HCT116 (cell line): ENCODE data around the gene GTF2H4. TPM values are rescaled to one million over a fixed set of nuclear protein-coding genes. Genes with fewer than 3 reads are reported as not detected.

Source experiments
- ATAC-seq: fragments of 200-7000 bp; cut with Tn5 transposase; 2 replicates; pipeline ENCODE4 v1.9.1; 2020; ENCODE audit warnings: mild to moderate bottlenecking, moderate library complexity
- BruUV-seq: library from RNA; stranded (reverse); fragments of 400-500 nt; replicated peaks from 2 replicates; lab custom pipeline; 2021; lab: Mats Ljungman, UMichigan
- CTCF ChIA-PET: fragments of 300-600 bp; sonication (Branson Sonifier 250); formaldehyde crosslinking; loops from one replicate; lab custom pipeline; 2021; ENCODE audit warnings: antibody characterized with exemption; lab: Charles Lee
- POLR2A ChIA-PET: fragments of 300-600, 350-600 bp; sonication (Branson Sonifier 250); formaldehyde crosslinking; loops from one replicate; lab custom pipeline; 2021; ENCODE audit warnings: antibody characterized with exemption; lab: Charles Lee
- RAD21 ChIA-PET, 2 experiments: fragments of 300-600 bp; sonication (Branson Sonifier 250); formaldehyde crosslinking; loops; one replicate each; lab custom pipeline; 2023; ENCODE audit warnings: low total read pairs in 2 of 2; ENCODE audit not compliant: uncharacterized antibody in 2 of 2, unreplicated experiment in 2 of 2, low non-redundant PET in 1 of 2; lab: Charles Lee
- DNase-seq: peaks from one replicate; pipeline ENCODE4 v3.0.0-alpha.2; 2010; ENCODE audit warnings: low read depth, low spot score
- H2AFZ ChIP-seq: fragments of 200-600 bp; shearing (Covaris generic), sonication (generic); 2 replicates; pipeline ENCODE4 v1.6.1; 2017; ENCODE audit warnings: low read depth, mixed run types, mixed read lengths, antibody characterized with exemption, low read length; ENCODE audit not compliant: poor library complexity, severe bottlenecking
- H3K27ac ChIP-seq: 2 replicates; pipeline ENCODE4 v1.5.1; 2012; ENCODE audit warnings: low read depth, low read length
- H3K27me3 ChIP-seq: fragments of 200-600 bp; sonication (generic); 2 replicates; pipeline ENCODE4 v1.6.1; 2016; ENCODE audit warnings: mixed run types, low read length, mixed read lengths; ENCODE audit not compliant: insufficient read depth
- H3K36me3 ChIP-seq, 2 experiments: fragments of 200-500 bp in 1 of 2; fragments of 200-600 bp in 1 of 2; sonication (Bioruptor generic) in 1 of 2; sonication (generic) in 1 of 2; 2 replicates each; pipeline versions ENCODE4 v1.5.1 to v1.6.1; 2014 to 2016; ENCODE audit warnings: low read length in 2 of 2, inconsistent platforms in 1 of 2, mixed read lengths in 1 of 2, mixed run types in 1 of 2; ENCODE audit not compliant: insufficient read depth in 2 of 2, control insufficient read depth in 1 of 2
- H3K4me1 ChIP-seq, 2 experiments: fragments of 200-600 bp in 1 of 2; sonication (generic) in 1 of 2; 2 replicates each; pipeline versions ENCODE4 v1.5.1 to v1.6.1; 2012 to 2017; ENCODE audit warnings: low read length in 2 of 2, inconsistent platforms in 1 of 2, mild to moderate bottlenecking in 1 of 2, mixed read lengths in 1 of 2, mixed run types in 1 of 2, moderate library complexity in 1 of 2; ENCODE audit not compliant: insufficient read depth in 2 of 2, control insufficient read depth in 1 of 2
- H3K4me2 ChIP-seq: fragments of 200-600 bp; sonication (generic); 2 replicates; pipeline ENCODE4 v1.6.1; 2017; ENCODE audit warnings: mixed run types, low read length, mixed read lengths
- H3K4me3 ChIP-seq, 2 experiments: fragments of 200-600 bp in 1 of 2; sonication (generic) in 1 of 2; replicated peaks in 1 of 2; 2 replicates each; pipeline ENCODE4 v1.5.1; 2011 to 2016; ENCODE audit warnings: low read length in 2 of 2, control low read depth in 1 of 2, low read depth in 1 of 2, mild to moderate bottlenecking in 1 of 2, mixed read lengths in 1 of 2, mixed run types in 1 of 2
- H3K79me2 ChIP-seq: fragments of 200-600 bp; sonication (generic); 2 replicates; pipeline ENCODE4 v1.6.1; 2017; ENCODE audit warnings: mild to moderate bottlenecking, mixed run types, low read length, moderate library complexity, mixed read lengths; ENCODE audit not compliant: insufficient read depth
- H3K9ac ChIP-seq: fragments of 200-600 bp; sonication (generic); 2 replicates; pipeline ENCODE4 v1.6.1; 2016; ENCODE audit warnings: low read length, mixed read lengths
- H3K9me2 ChIP-seq: fragments of 200-600 bp; sonication (generic), shearing (Covaris generic); 2 replicates; pipeline ENCODE4 v1.6.1; 2017; ENCODE audit warnings: mixed run types, mild to moderate bottlenecking, moderate library complexity; ENCODE audit not compliant: insufficient read depth
- H3K9me3 ChIP-seq, 2 experiments: fragments of 200-500 bp in 1 of 2; fragments of 200-600 bp in 1 of 2; sonication (Bioruptor generic) in 1 of 2; sonication (generic) in 1 of 2; 2 replicates each; pipeline ENCODE4 v1.6.1; 2014 to 2017; ENCODE audit warnings: low read length in 2 of 2, mixed read lengths in 2 of 2, inconsistent platforms in 1 of 2, low read depth in 1 of 2, mild to moderate bottlenecking in 1 of 2, mixed run types in 1 of 2, moderate library complexity in 1 of 2; ENCODE audit not compliant: control insufficient read depth in 1 of 2, insufficient read depth in 1 of 2
- H4K20me1 ChIP-seq: fragments of 200-600 bp; sonication (generic), shearing (Covaris generic); 2 replicates; pipeline ENCODE4 v1.6.1; 2017; ENCODE audit warnings: mixed run types, mild to moderate bottlenecking, moderate library complexity; ENCODE audit not compliant: insufficient read depth
- CBX3 ChIP-seq: IDR thresholded peaks from 2 replicates; pipeline ENCODE4 v1.6.1; 2012; ENCODE audit warnings: low read depth
- CEBPB ChIP-seq: IDR thresholded peaks from 2 replicates; pipeline ENCODE4 v1.6.1; 2012; ENCODE audit warnings: low read depth
- CTCF ChIP-seq, 3 experiments: fragments of 200-600 bp in 1 of 3; sonication (generic) in 1 of 3; IDR thresholded peaks in 2 of 3; conservative IDR thresholded peaks in 1 of 3; 2 replicates each; pipeline ENCODE4 v1.5.1; 2012 to 2017; ENCODE audit warnings: low read depth in 2 of 3, low read length in 2 of 3, antibody characterized with exemption in 1 of 3, borderline replicate concordance in 1 of 3, control low read depth in 1 of 3, mild to moderate bottlenecking in 1 of 3, mixed read lengths in 1 of 3, mixed run types in 1 of 3, moderate library complexity in 1 of 3; ENCODE audit not compliant: insufficient read depth in 1 of 3
- EGR1 ChIP-seq: IDR thresholded peaks from 2 replicates; pipeline ENCODE4 v1.6.1; 2012; ENCODE audit warnings: low read depth
- ELF1 ChIP-seq: IDR thresholded peaks from 2 replicates; pipeline ENCODE4 v1.6.1; 2012; ENCODE audit warnings: low read depth, borderline replicate concordance
- EZH2 ChIP-seq: fragments of 200-600 bp; sonication (generic); IDR thresholded peaks from 2 replicates; pipeline ENCODE4 v1.6.1; 2017; ENCODE audit warnings: antibody characterized with exemption, mixed run types
- FOSL1 ChIP-seq: IDR thresholded peaks from 2 replicates; pipeline ENCODE4 v1.6.1; 2012; ENCODE audit warnings: low read depth
- POLR2A ChIP-seq: IDR thresholded peaks from 2 replicates; pipeline ENCODE4 v1.7.0; 2011; ENCODE audit warnings: borderline replicate concordance; ENCODE audit not compliant: insufficient read depth, insufficient read length; ENCODE audit errors: extremely low read depth
- POLR2AphosphoS5 ChIP-seq: IDR thresholded peaks from 2 replicates; pipeline ENCODE4 v1.6.1; 2011; ENCODE audit warnings: mild to moderate bottlenecking, low read depth, low read length, moderate library complexity
- RAD21 ChIP-seq: IDR thresholded peaks from 2 replicates; pipeline ENCODE4 v1.6.1; 2012; ENCODE audit warnings: low read depth, mild to moderate bottlenecking
- SRF ChIP-seq: IDR thresholded peaks from 2 replicates; pipeline ENCODE4 v1.6.1; 2012; ENCODE audit warnings: low read depth
- TCF7L2 ChIP-seq: IDR thresholded peaks from 2 replicates; pipeline ENCODE4 v1.7.0; 2011; ENCODE audit warnings: borderline replicate concordance, inconsistent platforms; ENCODE audit not compliant: insufficient read depth, insufficient read length; ENCODE audit errors: extremely low read depth
- YY1 ChIP-seq: IDR thresholded peaks from 2 replicates; pipeline ENCODE4 v1.6.1; 2011; ENCODE audit warnings: low read length, low read depth, moderate library complexity, mild to moderate bottlenecking; ENCODE audit not compliant: insufficient replicate concordance; ENCODE audit errors: extremely low read depth
- ZBTB33 ChIP-seq: IDR thresholded peaks from 2 replicates; pipeline ENCODE4 v1.6.1; 2011; ENCODE audit warnings: mild to moderate bottlenecking, low read length, moderate library complexity; ENCODE audit not compliant: insufficient replicate concordance; ENCODE audit errors: extremely low read depth
- ZFX ChIP-seq: fragments of 450-650 bp; IDR thresholded peaks from 2 replicates; pipeline ENCODE4 v1.6.1; 2017
- ZNF274 ChIP-seq: fragments of 200-500 bp; sonication (Bioruptor generic); IDR thresholded peaks from 2 replicates; pipeline ENCODE4 v1.6.1; 2014; ENCODE audit warnings: mild to moderate bottlenecking, low read depth, low read length, inconsistent platforms
- intact Hi-C: fragments of 100-400 bp; cut with micrococcal nuclease; formaldehyde crosslinking; loops from 2 replicates; pipeline ENCODE4 v1.10.0; 2022
- total RNA-seq: library from RNA; stranded (reverse); gene quantifications from one replicate; pipeline ENCODE4 v1.2.1, GENCODE V29; 2021; ENCODE audit not compliant: unreplicated experiment
- TF ChIP-seq, protein P1 (sequence below): IDR thresholded peaks from 2 replicates; pipeline ENCODE4 v1.6.1; 2012
- TF ChIP-seq, protein P2 (sequence below): IDR thresholded peaks from 2 replicates; pipeline ENCODE4 v1.6.1; 2012; ENCODE audit warnings: low read depth
- TF ChIP-seq, protein P3 (sequence below): IDR thresholded peaks from 2 replicates; pipeline ENCODE4 v1.6.1; 2012

GTF2H4 gene
- total RNA-seq, 1 experiment from 2014 or later = 59.7 TPM

GRCh38 chr6:30864325-30864724 lies 43.7 kb upstream of the GTF2H4 start:
- Histone ChIP-seq H3K79me2 (no peaks in the 10 kb centered on the region), H3K27me3 (no peaks in the 10 kb centered on the region), H3K9ac (no peak overlapping the region), H3K9me3 (peaks cover 0 to 7% of the 10 kb centered on the region in 2 experiments; a peak in 1 of 4 replicates), H4K20me1 (no peaks in the 10 kb centered on the region), H3K4me3 (no peak overlapping the region), H3K4me1 (no peaks in the 10 kb centered on the region), H2AFZ (no peak overlapping the region), H3K27ac (no peak overlapping the region), H3K36me3 (no peaks in the 10 kb centered on the region), H3K9me2 (no peaks in the 10 kb centered on the region), H3K4me2 (no peak overlapping the region)
- TF ChIP-seq RAD21 (no peak), YY1 (no peak), CTCF (IDR thresholded peaks at IDR 0.05 in 2 of 3, conservative IDR thresholded peaks at IDR 0.05 in 1 of 3; ENCODE audit: borderline replicate concordance in 1 of 3, insufficient read depth in 1 of 3, low read depth in 2 of 3, low read length in 2 of 3) (no peak), ELF1 (no peak), FOSL1 (no peak), POLR2AphosphoS5 (no peak), POLR2A (no peak), EZH2 (no peak), CBX3 (no peak), SRF (no peak), ZFX (no peak), TCF7L2 (no peak), ZBTB33 (no peak), EGR1 (no peak), ZNF274 (no peak), CEBPB (no peak)
- TF ChIP-seq, protein P1, sequence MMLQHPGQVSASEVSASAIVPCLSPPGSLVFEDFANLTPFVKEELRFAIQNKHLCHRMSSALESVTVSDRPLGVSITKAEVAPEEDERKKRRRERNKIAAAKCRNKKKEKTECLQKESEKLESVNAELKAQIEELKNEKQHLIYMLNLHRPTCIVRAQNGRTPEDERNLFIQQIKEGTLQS = no peak
- TF ChIP-seq, protein P2, sequence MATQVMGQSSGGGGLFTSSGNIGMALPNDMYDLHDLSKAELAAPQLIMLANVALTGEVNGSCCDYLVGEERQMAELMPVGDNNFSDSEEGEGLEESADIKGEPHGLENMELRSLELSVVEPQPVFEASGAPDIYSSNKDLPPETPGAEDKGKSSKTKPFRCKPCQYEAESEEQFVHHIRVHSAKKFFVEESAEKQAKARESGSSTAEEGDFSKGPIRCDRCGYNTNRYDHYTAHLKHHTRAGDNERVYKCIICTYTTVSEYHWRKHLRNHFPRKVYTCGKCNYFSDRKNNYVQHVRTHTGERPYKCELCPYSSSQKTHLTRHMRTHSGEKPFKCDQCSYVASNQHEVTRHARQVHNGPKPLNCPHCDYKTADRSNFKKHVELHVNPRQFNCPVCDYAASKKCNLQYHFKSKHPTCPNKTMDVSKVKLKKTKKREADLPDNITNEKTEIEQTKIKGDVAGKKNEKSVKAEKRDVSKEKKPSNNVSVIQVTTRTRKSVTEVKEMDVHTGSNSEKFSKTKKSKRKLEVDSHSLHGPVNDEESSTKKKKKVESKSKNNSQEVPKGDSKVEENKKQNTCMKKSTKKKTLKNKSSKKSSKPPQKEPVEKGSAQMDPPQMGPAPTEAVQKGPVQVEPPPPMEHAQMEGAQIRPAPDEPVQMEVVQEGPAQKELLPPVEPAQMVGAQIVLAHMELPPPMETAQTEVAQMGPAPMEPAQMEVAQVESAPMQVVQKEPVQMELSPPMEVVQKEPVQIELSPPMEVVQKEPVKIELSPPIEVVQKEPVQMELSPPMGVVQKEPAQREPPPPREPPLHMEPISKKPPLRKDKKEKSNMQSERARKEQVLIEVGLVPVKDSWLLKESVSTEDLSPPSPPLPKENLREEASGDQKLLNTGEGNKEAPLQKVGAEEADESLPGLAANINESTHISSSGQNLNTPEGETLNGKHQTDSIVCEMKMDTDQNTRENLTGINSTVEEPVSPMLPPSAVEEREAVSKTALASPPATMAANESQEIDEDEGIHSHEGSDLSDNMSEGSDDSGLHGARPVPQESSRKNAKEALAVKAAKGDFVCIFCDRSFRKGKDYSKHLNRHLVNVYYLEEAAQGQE = no peak
- TF ChIP-seq, protein P3, sequence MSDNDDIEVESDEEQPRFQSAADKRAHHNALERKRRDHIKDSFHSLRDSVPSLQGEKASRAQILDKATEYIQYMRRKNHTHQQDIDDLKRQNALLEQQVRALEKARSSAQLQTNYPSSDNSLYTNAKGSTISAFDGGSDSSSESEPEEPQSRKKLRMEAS = no peak
- intact Hi-C loops = no loop called here
- no peak for DNase-seq
- no peak for ATAC-seq
- CTCF ChIA-PET = no interaction called here
- BruUV-seq = no TSS peak
- RAD21 ChIA-PET = no interaction called here
- POLR2A ChIA-PET = no interaction called here
